Activated CD4-positive, alpha-beta T cell treated with anti-CD3 and anti-CD28 coated beads, Interleukin-2, amount 10 ng/mL, durations not matched to agents 24 days and 14 days (primary cell): ENCODE measurements around the gene PARPBP. TPM values are rescaled to one million over a fixed set of nuclear protein-coding genes. Genes with fewer than 3 reads are reported as not detected.
A peak's percentile ranks its signal among the peaks of the same experiment; 100 is the strongest.
"Not testable (repeated sequence)": the region's sequence is repeated elsewhere in the genome, so short reads cannot be mapped to it uniquely, and the experiment has no call there.

Experiments
- DNase-seq: peaks from one replicate; pipeline ENCODE4 v3.0.0; 2022
- H3K27ac Mint-ChIP-seq: one replicate; pipeline ENCODE4 v1.8.0; 2022; ENCODE audit warnings: mild to moderate bottlenecking, mixed read lengths
- H3K27me3 Mint-ChIP-seq: one replicate; pipeline ENCODE4 v1.8.0; 2022; ENCODE audit warnings: mixed read lengths
- H3K36me3 Mint-ChIP-seq: one replicate; pipeline ENCODE4 v1.8.0; 2022; ENCODE audit warnings: low read depth, mild to moderate bottlenecking, mixed read lengths
- H3K4me1 Mint-ChIP-seq: one replicate; pipeline ENCODE4 v1.8.0; 2021; ENCODE audit warnings: mixed read lengths
- H3K4me3 Mint-ChIP-seq: one replicate; pipeline ENCODE4 v1.8.0; 2022; ENCODE audit warnings: mild to moderate bottlenecking, moderate library complexity, mixed read lengths
- H3K9me3 Mint-ChIP-seq: one replicate; pipeline ENCODE4 v1.8.0; 2021; ENCODE audit warnings: mixed read lengths
- intact Hi-C: fragments of 100-400 bp; cut with micrococcal nuclease; formaldehyde crosslinking; loops from one replicate; pipeline ENCODE4 v1.15.1; 2023
- total RNA-seq: library from RNA; stranded (reverse); gene quantifications from 2 replicates; pipeline ENCODE4 v1.2.3, GENCODE V29; 2022

The PARPBP gene
- 22.9 TPM in 2 replicates for total RNA-seq

- no peaks in the 10 kb centered on the region for H3K27me3 Mint-ChIP-seq
- no peaks in the 10 kb centered on the region for H3K9me3 Mint-ChIP-seq
- peak; percentile 98 for DNase-seq
- peak within 1 kb of the TSS; percentile 94 for H3K27ac Mint-ChIP-seq
- peaks cover 35% of the 10 kb centered on the region for H3K4me1 Mint-ChIP-seq
- intact Hi-C loops = loop anchor here (1.0 to 5.0 kb wide), 4 partner anchors 47 to 364 kb away; partner anchors contain the start of gene PMCH
- peak within 1 kb of the TSS; percentile 96 for H3K4me3 Mint-ChIP-seq
- peaks cover 31% of the 10 kb centered on the region for H3K36me3 Mint-ChIP-seq
Observed at GRCh38 chr12:102119674-102120563, at the start of gene PARPBP, which contains the start of gene NUP37. TSS of gene PARPBP (plus strand) at chr12:102120183. CDS start at chr12:102123889, 3,706 bp downstream. TSS of gene NUP37 (minus strand) at chr12:102120114. CDS start at chr12:102118518, 1,596 bp downstream.

- DNase-seq, H3K27ac Mint-ChIP-seq, H3K4me3 Mint-ChIP-seq, H3K27me3 Mint-ChIP-seq, H3K4me1 Mint-ChIP-seq, intact Hi-C loops, H3K9me3 Mint-ChIP-seq: not testable (repeated sequence)
- H3K36me3 Mint-ChIP-seq = peaks cover 23% of the 10 kb centered on the region
Observed at GRCh38 chr12:102072092-102072491, 47.9 kb upstream of the PARPBP start.

- H3K9me3 Mint-ChIP-seq = no peaks in the 10 kb centered on the region
- H3K36me3 Mint-ChIP-seq = peaks cover 62% of the 10 kb centered on the region
- no peak overlapping the region for H3K27ac Mint-ChIP-seq
Observed at GRCh38 chr12:102080842-102081241, 39.1 kb upstream of the PARPBP start.

GRCh38 chr12:102089228-102089835 lies 30.7 kb upstream of the PARPBP start:
- H3K27ac Mint-ChIP-seq, intact Hi-C loops: not testable (repeated sequence)
- H3K4me1 Mint-ChIP-seq = peaks cover 12% of the 10 kb centered on the region

More at GRCh38 chr12:102080842-102081241, 39.1 kb upstream of the PARPBP start:
- intact Hi-C loops = no loop called here
- DNase-seq = no peak
- Mint-ChIP-seq H3K4me3 (no peak overlapping the region), H3K27me3 (no peaks in the 10 kb centered on the region), H3K4me1 (peaks cover 1% of the 10 kb centered on the region)

GRCh38 chr12:102093319-102093718 lies 26.7 kb upstream of the PARPBP start:
- H3K27ac Mint-ChIP-seq = no peak overlapping the region
- no peaks in the 10 kb centered on the region for H3K27me3 Mint-ChIP-seq
- no peak overlapping the region for H3K4me3 Mint-ChIP-seq
- peaks cover 34% of the 10 kb centered on the region for H3K36me3 Mint-ChIP-seq
- no peaks in the 10 kb centered on the region for H3K9me3 Mint-ChIP-seq
- DNase-seq = no peak
- peaks cover 12% of the 10 kb centered on the region for H3K4me1 Mint-ChIP-seq
- intact Hi-C loops = loop anchor here (10.0 kb wide), 1 partner anchor 451 kb away; no protein-coding TSS in a partner anchor

More at GRCh38 chr12:102089228-102089835, 30.7 kb upstream of the PARPBP start:
- H3K27me3 Mint-ChIP-seq, H3K4me3 Mint-ChIP-seq, H3K9me3 Mint-ChIP-seq, DNase-seq: not testable (repeated sequence)
- H3K36me3 Mint-ChIP-seq = peaks cover 26% of the 10 kb centered on the region

- H3K4me3 Mint-ChIP-seq = no peak overlapping the region
- no peaks in the 10 kb centered on the region for H3K27me3 Mint-ChIP-seq
- H3K4me1 Mint-ChIP-seq = peaks cover 12% of the 10 kb centered on the region
- DNase-seq = no peak
- H3K36me3 Mint-ChIP-seq = peaks cover 35% of the 10 kb centered on the region
- H3K27ac Mint-ChIP-seq = no peak overlapping the region
- H3K9me3 Mint-ChIP-seq = no peaks in the 10 kb centered on the region
- intact Hi-C loops = loop anchor here (1.0 to 10.0 kb wide), 3 partner anchors 449 to 672 kb away; no protein-coding TSS in a partner anchor
Observed at GRCh38 chr12:102095677-102096263, 24.2 kb upstream of the PARPBP start.

GRCh38 chr12:102096855-102097254 lies 23.1 kb upstream of the PARPBP start:
- H3K4me1 Mint-ChIP-seq = peaks cover 12% of the 10 kb centered on the region
- intact Hi-C loops = loop anchor here (5.0 to 10.0 kb wide), 2 partner anchors 448 to 670 kb away; no protein-coding TSS in a partner anchor
- no peak for DNase-seq
- H3K27me3 Mint-ChIP-seq = no peaks in the 10 kb centered on the region
- H3K4me3 Mint-ChIP-seq = no peak overlapping the region
- H3K36me3 Mint-ChIP-seq = peaks cover 35% of the 10 kb centered on the region
- H3K27ac Mint-ChIP-seq = no peak overlapping the region
- H3K9me3 Mint-ChIP-seq = no peaks in the 10 kb centered on the region

GRCh38 chr12:102106905-102107304 lies 13.1 kb upstream of the PARPBP start:
- Mint-ChIP-seq H3K27me3 (no peaks in the 10 kb centered on the region), H3K9me3 (peaks cover 29% of the 10 kb centered on the region), H3K4me3 (no peak overlapping the region), H3K27ac (no peak overlapping the region), H3K36me3 (peaks cover 92% of the 10 kb centered on the region), H3K4me1 (peaks cover 5% of the 10 kb centered on the region)
- intact Hi-C loops = no loop called here
- DNase-seq = no peak

- intact Hi-C loops = no loop called here
- H3K4me1 Mint-ChIP-seq = peaks cover 6% of the 10 kb centered on the region
- H3K27ac Mint-ChIP-seq = no peak overlapping the region
Observed at GRCh38 chr12:102107970-102108369, 12.0 kb upstream of the PARPBP start.

GRCh38 chr12:102110782-102111181 lies 9.2 kb upstream of the PARPBP start:
- H3K4me3 Mint-ChIP-seq = no peak overlapping the region
- H3K9me3 Mint-ChIP-seq = peaks cover 10% of the 10 kb centered on the region
- no peak overlapping the region for H3K27ac Mint-ChIP-seq
- peaks cover 9% of the 10 kb centered on the region for H3K4me1 Mint-ChIP-seq
- no peaks in the 10 kb centered on the region for H3K27me3 Mint-ChIP-seq
- intact Hi-C loops = no loop called here
- no peak for DNase-seq
- peaks cover 67% of the 10 kb centered on the region for H3K36me3 Mint-ChIP-seq

More at GRCh38 chr12:102107970-102108369, 12.0 kb upstream of the PARPBP start:
- H3K4me3 Mint-ChIP-seq = no peak overlapping the region
- H3K27me3 Mint-ChIP-seq = no peaks in the 10 kb centered on the region
- no peak for DNase-seq
- H3K36me3 Mint-ChIP-seq = peaks cover 87% of the 10 kb centered on the region
- peaks cover 29% of the 10 kb centered on the region for H3K9me3 Mint-ChIP-seq

- H3K27me3 Mint-ChIP-seq = no peaks in the 10 kb centered on the region
- peaks cover 52% of the 10 kb centered on the region for H3K36me3 Mint-ChIP-seq
- intact Hi-C loops = no loop called here
- H3K4me1 Mint-ChIP-seq = peaks cover 16% of the 10 kb centered on the region
- no peak overlapping the region for H3K4me3 Mint-ChIP-seq
- H3K27ac Mint-ChIP-seq = no peak overlapping the region
- no peaks in the 10 kb centered on the region for H3K9me3 Mint-ChIP-seq
- DNase-seq = no peak
Observed at GRCh38 chr12:102114212-102114611, 5.8 kb upstream of the PARPBP start.

GRCh38 chr12:102116392-102116791 lies 3.6 kb upstream of the PARPBP start:
- no peak overlapping the region for H3K27ac Mint-ChIP-seq
- no peaks in the 10 kb centered on the region for H3K9me3 Mint-ChIP-seq
- no peak for DNase-seq
- peaks cover 36% of the 10 kb centered on the region for H3K36me3 Mint-ChIP-seq
- H3K4me3 Mint-ChIP-seq = no peak overlapping the region
- no peaks in the 10 kb centered on the region for H3K27me3 Mint-ChIP-seq
- intact Hi-C loops = no loop called here
- H3K4me1 Mint-ChIP-seq = peaks cover 18% of the 10 kb centered on the region

GRCh38 chr12:102118874-102119273 lies 1.1 kb upstream of the PARPBP start:
- intact Hi-C loops = no loop called here
- Mint-ChIP-seq H3K36me3 (peaks cover 29% of the 10 kb centered on the region), H3K27ac (peak overlapping the region; percentile 53), H3K4me3 (peak overlapping the region; percentile 96), H3K9me3 (no peaks in the 10 kb centered on the region), H3K27me3 (no peaks in the 10 kb centered on the region), H3K4me1 (peaks cover 32% of the 10 kb centered on the region)
- peak; percentile 55 for DNase-seq
